CD8-positive, alpha-beta memory T cell (primary cell): Measurements from ENCODE around the gene MICALL2. TPM values are rescaled to one million over a fixed set of nuclear protein-coding genes. Genes with fewer than 3 reads are reported as not detected.

Experiments
- CTCF ChIA-PET: fragments of 350-600 bp; sonication (Branson Sonifier 250); formaldehyde crosslinking; loops from one replicate; lab custom pipeline; 2021; ENCODE audit warnings: antibody characterized with exemption; lab: Charles Lee
- POLR2A ChIA-PET: fragments of 350-600 bp; sonication (Branson Sonifier 250); formaldehyde crosslinking; loops from one replicate; lab custom pipeline; 2021; ENCODE audit warnings: antibody characterized with exemption; lab: Charles Lee
- DNase-seq, 5 donors: peaks; one replicate each; pipeline versions ENCODE4 v3.0.0 to v3.0.0-alpha.2; 2020 to 2022; ENCODE audit warnings: mixed read lengths in 1 of 5
- H3K27ac ChIP-seq: one replicate; pipeline ENCODE4 v1.7.0; 2013; ENCODE audit warnings: low read depth, mild to moderate bottlenecking, low read length, moderate library complexity
- H3K27me3 ChIP-seq: 2 replicates; pipeline ENCODE4 v1.7.0; 2013; ENCODE audit warnings: low read length, mild to moderate bottlenecking; ENCODE audit not compliant: insufficient read depth, poor library complexity, severe bottlenecking
- H3K36me3 ChIP-seq: 2 replicates; pipeline ENCODE4 v1.7.0; 2013; ENCODE audit warnings: mild to moderate bottlenecking, low read length, moderate library complexity; ENCODE audit not compliant: insufficient read depth
- H3K4me1 ChIP-seq: 2 replicates; pipeline ENCODE4 v1.7.0; 2013; ENCODE audit warnings: mild to moderate bottlenecking, low read length, moderate library complexity; ENCODE audit not compliant: insufficient read depth
- H3K4me3 ChIP-seq: 2 replicates; pipeline ENCODE4 v1.7.0; 2013; ENCODE audit warnings: mild to moderate bottlenecking, low read length
- H3K9me3 ChIP-seq: 2 replicates; pipeline ENCODE4 v1.7.0; 2013; ENCODE audit warnings: mild to moderate bottlenecking, low read length
- H3K27ac Mint-ChIP-seq, 8 donors: one replicate each; pipeline ENCODE4 v1.8.0; 2020 to 2021; ENCODE audit warnings: mixed read lengths in 8 of 8, mild to moderate bottlenecking in 6 of 8, inconsistent platforms in 3 of 8, moderate library complexity in 3 of 8
- H3K27me3 Mint-ChIP-seq, 2 donors: one replicate each; pipeline ENCODE4 v1.8.0; 2020 to 2021; ENCODE audit warnings: mixed read lengths in 2 of 2, mild to moderate bottlenecking in 1 of 2, moderate library complexity in 1 of 2
- H3K36me3 Mint-ChIP-seq, 3 donors: one replicate each; pipeline ENCODE4 v1.8.0; 2020 to 2021; ENCODE audit warnings: mixed read lengths in 3 of 3, inconsistent platforms in 1 of 3, mild to moderate bottlenecking in 1 of 3
- H3K4me1 Mint-ChIP-seq, 3 donors: one replicate each; pipeline ENCODE4 v1.8.0; 2020 to 2021; ENCODE audit warnings: mixed read lengths in 3 of 3, inconsistent platforms in 1 of 3, mild to moderate bottlenecking in 1 of 3
- H3K4me3 Mint-ChIP-seq, 7 donors: one replicate each; pipeline ENCODE4 v1.8.0; 2020 to 2021; ENCODE audit warnings: mixed read lengths in 7 of 7, mild to moderate bottlenecking in 6 of 7, moderate library complexity in 4 of 7, inconsistent platforms in 2 of 7
- H3K9me3 Mint-ChIP-seq, 5 donors: one replicate each; pipeline ENCODE4 v1.8.0; 2020 to 2022; ENCODE audit warnings: mixed read lengths in 5 of 5, mild to moderate bottlenecking in 3 of 5, moderate library complexity in 2 of 5, inconsistent platforms in 1 of 5
- polyA plus RNA-seq: library from polyadenylated mRNA; unstranded; fragments of 300-500 nt; fragmentation: Illumina TruSeq; gene quantifications from one replicate; pipeline ENCODE4 v1.2.3, GENCODE V29; 2021
- total RNA-seq, 2 experiments: library from RNA; stranded (reverse); gene quantifications; one replicate each; pipeline ENCODE4 v1.2.3, GENCODE V29; 2021

MICALL2 gene
- total and polyA plus RNA-seq, 3 experiments from 2014 or later, result 0.71 to 2.3 (median 2.1) TPM

GRCh38 chr7:1473864-1474512, 14.7 kb upstream of the MICALL2 start:
- Histone ChIP-seq H3K4me1 (peaks cover 6% of the 10 kb centered on the region), H3K9me3 (no peaks in the 10 kb centered on the region), H3K27me3 (no peaks in the 10 kb centered on the region), H3K4me3 (no peak overlapping the region), H3K36me3 (no peaks in the 10 kb centered on the region), H3K27ac (no peak overlapping the region)
- ChIA-PET POLR2A (no interaction called here), CTCF (interaction anchor here (0.6 to 2.0 kb wide), 24 partner anchors 9 to 983 kb away, joined by 3 to 19 read pairs (median 4); no protein-coding TSS in a partner anchor)
- peak; percentile 78 to 87 (median 83) for DNase-seq
- peaks cover 0 to 14% (median 4%) of the 10 kb centered on the region in 3 donors for H3K4me1 Mint-ChIP-seq
- H3K4me3 Mint-ChIP-seq, result no peak overlapping the region
- no peak overlapping the region for H3K27ac Mint-ChIP-seq
- no peaks in the 10 kb centered on the region for H3K9me3 Mint-ChIP-seq
- H3K27me3 Mint-ChIP-seq, result no peaks in the 10 kb centered on the region
- peaks cover 0 to 43% (median 0%) of the 10 kb centered on the region in 3 donors for H3K36me3 Mint-ChIP-seq

DNA sequence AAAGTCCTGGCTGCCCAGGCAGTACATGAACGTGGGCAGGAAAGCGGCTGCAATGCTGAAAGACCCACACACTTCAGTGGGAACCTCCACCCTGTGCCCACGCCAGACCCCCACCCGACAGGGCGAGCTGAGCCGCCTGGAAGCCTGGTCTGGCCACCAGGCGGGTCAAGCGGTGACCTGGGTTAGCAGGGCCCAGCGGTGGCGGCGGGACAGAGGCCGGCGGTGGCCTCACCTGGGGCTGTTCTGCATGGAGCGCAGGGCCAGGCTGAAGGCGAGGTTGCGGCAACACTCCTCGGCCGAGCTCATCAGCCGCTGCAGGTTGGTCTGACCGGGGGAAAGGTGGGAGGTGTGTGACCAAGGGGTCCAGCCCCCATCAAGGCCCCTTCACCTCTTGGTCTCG, 11.6 kb upstream of the MICALL2 start:
- ChIA-PET CTCF (no interaction called here), POLR2A (no interaction called here)
- H3K4me3 ChIP-seq, result no peak overlapping the region
- H3K9me3 ChIP-seq, result no peaks in the 10 kb centered on the region
- no peaks in the 10 kb centered on the region for H3K27me3 Mint-ChIP-seq
- H3K27ac Mint-ChIP-seq, result no peak overlapping the region
- H3K4me1 Mint-ChIP-seq, result peaks cover 0 to 17% (median 4%) of the 10 kb centered on the region in 3 donors
- peaks cover 0 to 34% (median 0%) of the 10 kb centered on the region in 3 donors for H3K36me3 Mint-ChIP-seq
- H3K36me3 ChIP-seq, result no peaks in the 10 kb centered on the region
- no peaks in the 10 kb centered on the region for H3K9me3 Mint-ChIP-seq
- no peaks in the 10 kb centered on the region for H3K27me3 ChIP-seq
- no peak overlapping the region for H3K27ac ChIP-seq
- H3K4me3 Mint-ChIP-seq, result no peak overlapping the region
- DNase-seq, result no peak
- H3K4me1 ChIP-seq, result peaks cover 6% of the 10 kb centered on the region

DNA sequence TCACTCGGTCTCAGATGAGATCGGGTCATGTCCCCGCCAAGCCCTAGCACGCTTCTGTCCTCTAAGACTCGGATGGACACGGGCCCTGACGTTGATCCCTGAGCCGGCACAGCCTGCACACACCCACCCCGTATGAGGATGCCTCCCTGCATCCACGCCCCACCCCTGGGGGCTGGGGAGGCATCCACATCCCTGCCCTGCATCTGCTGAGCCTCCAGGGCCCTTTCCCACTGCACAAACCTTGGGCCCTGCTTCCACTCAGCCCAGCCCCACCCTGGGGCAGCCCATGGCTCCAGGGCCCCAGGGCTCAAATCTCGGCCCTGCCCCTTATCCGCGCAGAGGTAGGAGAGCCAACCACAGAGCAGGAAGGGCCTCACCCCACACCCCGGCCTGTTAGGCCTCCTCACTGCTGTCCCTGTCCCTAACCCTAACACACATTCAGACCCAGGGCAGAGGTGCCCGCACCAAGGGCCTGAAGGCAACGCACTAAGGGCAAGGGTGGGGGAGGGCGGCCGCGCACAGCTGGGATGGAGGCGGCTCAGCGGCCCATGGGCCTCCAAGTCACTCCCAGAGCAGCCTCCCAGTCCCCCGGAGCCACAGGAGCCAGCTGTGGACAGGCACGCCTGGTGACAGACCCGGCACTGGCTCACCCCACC, 9.5 kb upstream of the MICALL2 start:
- H3K27me3 Mint-ChIP-seq, result no peaks in the 10 kb centered on the region
- ChIA-PET POLR2A (no interaction called here), CTCF (no interaction called here)
- Histone ChIP-seq H3K4me3 (no peak overlapping the region), H3K27ac (no peak overlapping the region), H3K4me1 (no peaks in the 10 kb centered on the region), H3K27me3 (no peaks in the 10 kb centered on the region), H3K36me3 (no peaks in the 10 kb centered on the region), H3K9me3 (no peaks in the 10 kb centered on the region)
- H3K4me3 Mint-ChIP-seq, result peak overlapping the region in 1 of 7 donors; percentile 23
- no peak overlapping the region for H3K27ac Mint-ChIP-seq
- no peak for DNase-seq
- H3K9me3 Mint-ChIP-seq, result no peaks in the 10 kb centered on the region
- peaks cover 0 to 20% (median 0%) of the 10 kb centered on the region in 3 donors for H3K36me3 Mint-ChIP-seq
- H3K4me1 Mint-ChIP-seq, result peaks cover 0 to 6% (median 0%) of the 10 kb centered on the region in 3 donors

DNA sequence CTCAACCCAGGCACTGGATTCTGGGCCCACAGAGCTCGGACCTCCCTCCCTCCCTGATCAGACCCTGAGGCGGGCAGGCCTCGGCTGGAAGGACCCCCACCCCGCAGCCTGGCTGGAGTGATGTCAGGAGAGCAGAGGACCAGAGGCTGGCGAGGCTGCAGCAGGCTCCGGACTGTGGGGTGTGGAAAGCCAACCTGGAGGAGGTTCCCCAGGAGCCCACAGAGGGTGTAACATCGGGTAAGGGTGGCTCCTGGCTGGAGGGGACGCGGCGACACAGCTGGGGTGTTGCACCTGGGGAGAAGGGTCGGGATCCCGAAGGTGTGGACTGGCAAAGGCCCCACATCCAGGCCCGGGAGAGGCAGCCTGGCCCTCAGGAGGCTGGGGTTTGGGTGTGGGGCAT, 8.9 kb upstream of the MICALL2 start:
- Histone ChIP-seq H3K4me1 (no peaks in the 10 kb centered on the region), H3K4me3 (no peak overlapping the region), H3K36me3 (no peaks in the 10 kb centered on the region), H3K9me3 (no peaks in the 10 kb centered on the region), H3K27ac (no peak overlapping the region), H3K27me3 (no peaks in the 10 kb centered on the region)
- H3K4me3 Mint-ChIP-seq, result no peak overlapping the region
- ChIA-PET POLR2A (no interaction called here), CTCF (no interaction called here)
- H3K27me3 Mint-ChIP-seq, result no peaks in the 10 kb centered on the region
- H3K4me1 Mint-ChIP-seq, result peaks cover 0 to 4% (median 0%) of the 10 kb centered on the region in 3 donors
- H3K9me3 Mint-ChIP-seq, result no peaks in the 10 kb centered on the region
- no peak for DNase-seq
- peaks cover 0 to 15% (median 0%) of the 10 kb centered on the region in 3 donors for H3K36me3 Mint-ChIP-seq
- H3K27ac Mint-ChIP-seq, result peak overlapping the region in 1 of 8 donors; percentile 51

- Histone ChIP-seq H3K27ac (no peak overlapping the region), H3K4me1 (no peaks in the 10 kb centered on the region), H3K4me3 (no peak overlapping the region), H3K9me3 (no peaks in the 10 kb centered on the region), H3K27me3 (no peaks in the 10 kb centered on the region), H3K36me3 (no peaks in the 10 kb centered on the region)
- DNase-seq, result no peak
- ChIA-PET CTCF (no interaction called here), POLR2A (no interaction called here)
- H3K27ac Mint-ChIP-seq, result peak overlapping the region in 1 of 8 donors; percentile 6
- H3K36me3 Mint-ChIP-seq, result peaks cover 0 to 7% (median 0%) of the 10 kb centered on the region in 3 donors
- H3K4me1 Mint-ChIP-seq, result peaks cover 5 to 10% (median 6%) of the 10 kb centered on the region in 3 donors
- no peak overlapping the region for H3K4me3 Mint-ChIP-seq
- H3K27me3 Mint-ChIP-seq, result no peaks in the 10 kb centered on the region
- H3K9me3 Mint-ChIP-seq, result no peaks in the 10 kb centered on the region
Measured at GRCh38 chr7:1466524-1467271, 7.4 kb upstream of the MICALL2 start.

DNA sequence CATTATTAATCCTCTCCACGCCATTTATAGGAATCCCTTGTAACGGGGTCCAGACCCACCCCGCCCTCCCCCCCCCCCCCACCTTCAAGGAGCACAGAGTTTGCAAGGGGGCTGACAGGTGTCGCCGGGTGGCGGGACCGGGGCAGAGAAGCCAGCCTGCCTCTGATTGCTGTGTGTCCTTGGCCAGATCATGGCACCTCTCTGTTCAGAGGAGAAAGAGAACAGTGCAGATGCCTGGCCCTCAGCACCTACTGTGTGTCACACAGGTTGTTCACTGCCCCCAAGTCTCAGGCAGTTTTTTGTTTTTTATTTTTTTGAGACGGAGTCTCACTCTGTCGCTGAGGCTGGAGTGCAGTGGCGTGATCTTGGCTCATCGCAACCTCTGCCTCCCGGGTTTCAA, 5.4 kb upstream of the MICALL2 start:
- peaks cover 5 to 25% (median 7%) of the 10 kb centered on the region in 3 donors for H3K4me1 Mint-ChIP-seq
- POLR2A ChIA-PET, result no interaction called here
- H3K27me3 ChIP-seq, result no peaks in the 10 kb centered on the region
- H3K27ac Mint-ChIP-seq, result no peak overlapping the region
- peaks cover 0 to under 1% (median 0%) of the 10 kb centered on the region in 3 donors for H3K36me3 Mint-ChIP-seq
- no peak overlapping the region for H3K27ac ChIP-seq
- DNase-seq, result no peak
- no peaks in the 10 kb centered on the region for H3K27me3 Mint-ChIP-seq
- no peak overlapping the region for H3K4me3 ChIP-seq
- no peaks in the 10 kb centered on the region for H3K4me1 ChIP-seq
- no peaks in the 10 kb centered on the region for H3K9me3 ChIP-seq
- H3K4me3 Mint-ChIP-seq, result no peak overlapping the region
- CTCF ChIA-PET, result interaction anchor here (0.9 to 1.3 kb wide), 2 partner anchors 9 to 10 kb away, joined by 3 to 5 read pairs; no protein-coding TSS in a partner anchor
- H3K9me3 Mint-ChIP-seq, result no peaks in the 10 kb centered on the region
- H3K36me3 ChIP-seq, result no peaks in the 10 kb centered on the region

- no peaks in the 10 kb centered on the region for H3K9me3 ChIP-seq
- Mint-ChIP-seq H3K36me3 (no peaks in the 10 kb centered on the region), H3K27me3 (no peaks in the 10 kb centered on the region), H3K27ac (no peak overlapping the region), H3K9me3 (no peaks in the 10 kb centered on the region), H3K4me3 (no peak overlapping the region), H3K4me1 (peaks cover 5 to 25% (median 7%) of the 10 kb centered on the region in 3 donors)
- POLR2A ChIA-PET, result no interaction called here
- H3K27ac ChIP-seq, result no peak overlapping the region
- DNase-seq, result no peak
- no peaks in the 10 kb centered on the region for H3K27me3 ChIP-seq
- CTCF ChIA-PET, result interaction anchor here (0.9 kb wide), 1 partner anchor 10 kb away, joined by 3 read pairs; no protein-coding TSS in a partner anchor
- no peak overlapping the region for H3K4me3 ChIP-seq
- no peaks in the 10 kb centered on the region for H3K36me3 ChIP-seq
- peaks cover 2% of the 10 kb centered on the region for H3K4me1 ChIP-seq
Measured at GRCh38 chr7:1463676-1464223, 4.5 kb upstream of the MICALL2 start.
